C4-2B (cell line): ENCODE measurements around the gene MLLT1.

Experiments
- H3K27ac ChIP-seq: fragments of 450-650 bp; 2 replicates; pipeline ENCODE4 v1.5.1; 2017
- ZFX ChIP-seq: fragments of 450-650 bp; IDR thresholded peaks from 2 replicates; pipeline ENCODE4 v1.6.1; 2017
- TF ChIP-seq, protein P1 (sequence below): fragments of 450-650 bp; conservative IDR thresholded peaks from 2 replicates; pipeline ENCODE4 v1.5.1; 2017; ENCODE audit warnings: mild to moderate bottlenecking

MLLT1 gene

DNA sequence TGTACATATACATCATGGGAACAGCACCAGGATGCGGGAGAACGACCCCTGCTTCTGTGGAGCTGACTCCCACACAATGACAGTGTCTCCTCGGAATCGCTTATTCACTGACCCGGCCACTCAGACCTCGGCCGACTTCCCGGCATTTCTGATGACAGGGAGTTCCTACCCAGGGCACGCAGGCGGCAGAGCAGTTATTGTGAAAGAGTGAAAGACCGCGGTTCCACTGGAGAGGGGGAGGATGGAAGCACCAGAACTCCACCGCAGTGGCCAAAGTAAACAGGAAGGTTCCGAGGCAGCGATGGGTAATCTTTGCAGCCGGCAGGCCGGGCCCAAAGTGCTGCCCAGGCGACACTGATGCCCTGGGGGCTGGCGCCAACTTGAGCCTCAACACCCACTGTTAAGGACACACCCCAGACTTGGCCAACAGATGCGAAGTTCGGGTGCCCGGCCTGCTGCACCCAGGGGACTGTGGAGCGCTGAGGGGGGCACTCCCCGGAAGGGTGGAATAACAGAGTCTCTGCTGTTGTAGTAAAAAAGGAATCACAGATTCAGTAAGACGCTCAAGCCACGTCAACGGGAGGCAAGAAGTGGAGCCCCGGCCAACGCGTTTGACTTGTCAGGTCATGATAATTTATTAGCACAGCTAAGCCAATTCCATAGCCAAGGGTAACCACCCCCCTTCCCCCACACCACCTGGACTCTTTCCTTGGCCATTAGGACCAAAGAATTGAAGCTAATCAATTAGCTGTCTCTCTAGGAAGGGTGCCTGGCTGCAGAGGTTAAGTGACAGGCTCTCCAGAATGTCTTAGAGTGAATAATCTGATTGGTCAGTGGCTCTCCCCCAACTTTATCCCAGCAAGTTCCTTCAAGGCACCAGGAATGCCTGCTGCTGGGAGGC, 5.8 kb downstream of the MLLT1 start:
- TF ChIP-seq, protein P1, sequence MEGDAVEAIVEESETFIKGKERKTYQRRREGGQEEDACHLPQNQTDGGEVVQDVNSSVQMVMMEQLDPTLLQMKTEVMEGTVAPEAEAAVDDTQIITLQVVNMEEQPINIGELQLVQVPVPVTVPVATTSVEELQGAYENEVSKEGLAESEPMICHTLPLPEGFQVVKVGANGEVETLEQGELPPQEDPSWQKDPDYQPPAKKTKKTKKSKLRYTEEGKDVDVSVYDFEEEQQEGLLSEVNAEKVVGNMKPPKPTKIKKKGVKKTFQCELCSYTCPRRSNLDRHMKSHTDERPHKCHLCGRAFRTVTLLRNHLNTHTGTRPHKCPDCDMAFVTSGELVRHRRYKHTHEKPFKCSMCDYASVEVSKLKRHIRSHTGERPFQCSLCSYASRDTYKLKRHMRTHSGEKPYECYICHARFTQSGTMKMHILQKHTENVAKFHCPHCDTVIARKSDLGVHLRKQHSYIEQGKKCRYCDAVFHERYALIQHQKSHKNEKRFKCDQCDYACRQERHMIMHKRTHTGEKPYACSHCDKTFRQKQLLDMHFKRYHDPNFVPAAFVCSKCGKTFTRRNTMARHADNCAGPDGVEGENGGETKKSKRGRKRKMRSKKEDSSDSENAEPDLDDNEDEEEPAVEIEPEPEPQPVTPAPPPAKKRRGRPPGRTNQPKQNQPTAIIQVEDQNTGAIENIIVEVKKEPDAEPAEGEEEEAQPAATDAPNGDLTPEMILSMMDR = no peak
- TF ChIP-seq ZFX = no peak
- peak overlapping the region; percentile 94 for H3K27ac ChIP-seq

DNA sequence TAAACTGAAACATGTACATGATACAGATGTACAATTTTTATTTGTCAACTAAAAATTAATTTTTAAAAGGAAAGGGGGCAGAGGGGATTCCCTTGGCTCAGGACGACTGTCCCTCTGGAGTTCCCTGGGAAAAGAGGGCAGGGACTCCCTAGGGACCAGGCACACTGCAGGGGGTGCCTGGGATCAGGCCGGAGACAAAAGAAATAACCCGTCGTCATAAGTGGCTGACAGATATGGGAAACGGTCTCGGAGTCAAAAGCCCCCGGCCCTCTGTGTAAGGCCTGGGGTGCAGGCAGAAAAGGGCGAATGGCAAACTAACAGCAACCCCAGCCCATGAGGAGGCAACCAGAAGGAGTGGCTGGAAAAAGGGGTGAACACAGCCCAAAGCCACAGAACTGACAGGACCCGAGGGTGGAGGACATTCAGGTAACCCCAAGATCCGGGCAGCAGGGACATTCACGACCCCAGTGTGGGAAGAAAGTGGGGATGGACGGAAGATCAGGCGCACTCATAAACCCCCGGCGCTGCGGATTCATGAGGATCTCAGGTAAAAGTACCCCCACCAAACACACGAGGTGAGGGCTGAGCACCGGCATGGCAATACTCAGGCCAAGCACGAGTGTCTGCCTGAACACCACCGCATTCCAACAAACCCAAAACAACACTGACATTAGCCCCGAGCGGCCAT, 6.7 kb downstream of the MLLT1 start:
- H3K27ac ChIP-seq = peak overlapping the region; percentile 94

DNA sequence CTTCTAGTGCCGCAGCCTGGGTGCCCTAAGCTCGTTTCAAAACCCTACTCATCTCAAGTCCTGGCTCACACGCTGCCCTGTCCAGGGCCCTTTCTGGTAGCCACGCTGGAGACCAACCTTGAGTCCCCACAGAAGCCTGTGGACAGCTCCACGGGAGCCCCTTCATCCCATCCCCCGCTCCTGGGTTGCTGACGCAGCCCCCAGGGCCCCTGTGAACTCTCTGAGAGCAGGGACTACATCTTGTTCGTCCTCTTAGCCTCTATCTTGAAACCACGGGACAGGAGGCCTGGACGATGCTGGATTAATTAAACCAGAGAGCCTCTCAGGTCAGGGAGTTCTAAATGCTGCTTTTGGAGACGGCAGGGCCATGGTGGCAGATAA, 7.4 kb downstream of the MLLT1 start:
- no peak for TF ChIP-seq ZFX
- TF ChIP-seq, protein P1 = peak; percentile 8
- peak overlapping the region; percentile 94 for H3K27ac ChIP-seq

More for the DNA sequence above, 6.7 kb downstream of the MLLT1 start:
- TF ChIP-seq ZFX = no peak
- TF ChIP-seq, protein P1 = no peak

DNA sequence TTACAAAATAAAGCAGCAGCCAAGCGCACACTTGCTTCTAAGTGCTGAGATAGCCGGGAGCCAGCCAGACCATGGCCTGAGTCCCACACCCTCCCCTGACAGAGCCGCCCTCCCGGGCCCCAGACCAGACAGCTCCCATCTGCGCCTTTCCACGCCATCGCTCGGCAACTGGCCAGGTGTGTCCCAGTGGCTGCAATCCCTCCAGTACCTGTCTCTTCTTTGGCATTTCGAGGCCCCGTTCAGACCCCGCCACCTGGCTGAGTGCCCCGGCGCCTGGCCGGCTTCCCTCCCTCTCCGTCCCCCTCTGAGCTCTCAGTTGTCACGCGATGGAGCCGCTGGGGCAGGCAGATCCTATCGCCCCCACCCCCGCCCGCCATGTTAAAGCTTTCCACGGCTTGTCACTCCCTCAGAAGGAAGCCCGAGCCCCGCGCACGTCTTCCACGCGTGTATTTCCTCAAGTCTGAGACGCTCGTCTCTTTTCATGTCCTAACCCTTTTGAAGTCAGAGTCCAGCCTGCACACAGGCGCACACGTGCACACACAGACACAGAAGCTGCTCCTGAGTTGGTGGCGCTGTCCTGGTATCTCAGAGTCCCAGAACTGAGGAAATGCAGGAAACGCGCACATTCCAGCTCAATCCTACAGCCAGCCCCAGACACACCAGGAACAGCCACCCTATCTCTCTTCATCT, 7.9 kb downstream of the MLLT1 start:
- no peak for TF ChIP-seq ZFX
- TF ChIP-seq, protein P1 = peak; percentile 26; the same call in 1 of the 2 replicates
- peak overlapping the region; percentile 94 for H3K27ac ChIP-seq

DNA sequence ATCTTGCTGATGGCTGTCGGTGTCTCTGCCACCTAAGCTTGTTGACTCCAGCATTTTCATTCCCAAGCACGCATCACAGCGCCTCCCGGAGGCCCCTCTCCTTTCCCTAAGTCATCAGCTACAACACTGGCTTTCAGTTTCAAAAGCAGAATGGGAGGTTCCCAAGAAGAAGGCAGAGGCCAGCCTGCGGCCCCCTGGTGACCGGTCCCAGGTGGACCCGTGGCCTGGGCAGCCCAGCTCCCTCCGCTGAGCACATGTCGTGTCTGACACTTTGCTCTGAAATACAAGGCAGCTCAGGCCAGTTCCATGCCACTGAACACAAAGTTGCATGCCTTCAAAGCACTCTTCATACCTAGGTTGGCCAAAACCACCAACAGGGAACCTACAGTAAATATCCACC, 8.5 kb downstream of the MLLT1 start:
- TF ChIP-seq, protein P1 = no peak; the same call in 1 of the 2 replicates
- TF ChIP-seq ZFX = no peak
- H3K27ac ChIP-seq = peak overlapping the region; percentile 94

DNA sequence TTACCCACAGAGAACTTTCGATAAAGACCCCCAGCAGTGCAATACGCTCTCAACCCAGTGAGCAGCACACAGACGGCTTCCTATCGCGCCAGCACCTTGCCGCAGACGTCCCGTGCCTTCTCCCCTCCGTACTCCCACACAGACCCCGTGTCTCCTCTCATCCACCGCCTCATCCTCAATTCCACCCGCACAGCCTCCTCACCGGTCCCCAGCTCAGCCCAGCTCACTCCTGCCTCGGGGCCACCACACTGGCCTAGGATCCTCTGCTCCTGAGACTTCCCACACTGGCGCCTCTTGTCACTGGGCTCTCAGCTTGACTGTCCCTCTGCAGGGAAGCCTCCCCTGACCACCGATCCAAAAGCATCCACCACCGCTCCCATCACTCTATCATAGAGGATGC, 9.0 kb downstream of the MLLT1 start:
- peak overlapping the region; percentile 94 for H3K27ac ChIP-seq
- TF ChIP-seq, protein P1 = no peak
- TF ChIP-seq ZFX = no peak
